ENCODE data around the gene INPP5A. TPM values are rescaled to one million over a fixed set of nuclear protein-coding genes. Genes with fewer than 3 reads are reported as not detected.

INPP5A gene
- total RNA-seq, 1 experiment from 2014 or later = 12.3 TPM

- H3K9me3 ChIP-seq (ENCODE audit: control insufficient read depth in 1 of 2, insufficient read depth in 1 of 2, low read depth in 1 of 2, low read length in 2 of 2) = no peaks in the 10 kb centered on the region
- peaks cover 0 to 6% of the 10 kb centered on the region in 2 experiments; a peak in 2 of 4 replicates for H3K4me1 ChIP-seq (ENCODE audit: control insufficient read depth in 1 of 2, insufficient read depth in 2 of 2, low read length in 2 of 2)
- ChIA-PET POLR2A (no interaction called here), RAD21 (ENCODE audit: low non-redundant PET in 1 of 2, low total read pairs in 2 of 2, uncharacterized antibody in 2 of 2, unreplicated experiment in 2 of 2) (no interaction called here), CTCF (no interaction called here)
- no peak overlapping the region for H3K4me2 ChIP-seq (ENCODE audit: low read length)
- H3K9me2 ChIP-seq (ENCODE audit: insufficient read depth) = no peaks in the 10 kb centered on the region
- H3K4me3 ChIP-seq (replicated peaks in 1 of 2; ENCODE audit: low read depth in 1 of 2, low read length in 2 of 2) = no peak overlapping the region
- H3K9ac ChIP-seq (ENCODE audit: low read length) = no peak overlapping the region
- no peaks in the 10 kb centered on the region for H3K36me3 ChIP-seq (ENCODE audit: control insufficient read depth in 1 of 2, insufficient read depth in 2 of 2, low read length in 2 of 2)
- TF ChIP-seq ATF3 (IDR thresholded peaks at IDR 0.05) (no peak), POLR2A (IDR thresholded peaks at IDR 0.05; ENCODE audit: borderline replicate concordance, extremely low read depth, insufficient read depth, insufficient read length) (no peak), CEBPB (IDR thresholded peaks at IDR 0.05; ENCODE audit: low read depth) (no peak), EZH2 (IDR thresholded peaks at IDR 0.05) (no peak), SP1 (IDR thresholded peaks at IDR 0.05; ENCODE audit: low read depth) (no peak), REST (IDR thresholded peaks at IDR 0.05; ENCODE audit: low read depth) (no peak), ZFX (IDR thresholded peaks at IDR 0.05) (no peak), ZBTB33 (IDR thresholded peaks at IDR 0.05; ENCODE audit: extremely low read depth, insufficient replicate concordance, low read length) (no peak), SRF (IDR thresholded peaks at IDR 0.05; ENCODE audit: low read depth) (no peak), MAX (IDR thresholded peaks at IDR 0.05) (no peak), JUND (IDR thresholded peaks at IDR 0.05) (no peak), FOSL1 (IDR thresholded peaks at IDR 0.05; ENCODE audit: low read depth) (no peak), TCF7L2 (IDR thresholded peaks at IDR 0.05; ENCODE audit: borderline replicate concordance, extremely low read depth, insufficient read depth, insufficient read length) (no peak)
- H3K79me2 ChIP-seq (ENCODE audit: insufficient read depth, low read length) = no peaks in the 10 kb centered on the region
- DNase-seq (ENCODE audit: low read depth, low spot score) = no peak
- H2AFZ ChIP-seq (ENCODE audit: low read depth, low read length, poor library complexity, severe bottlenecking) = no peak overlapping the region
- intact Hi-C loops (cut with micrococcal nuclease) = no loop called here
- H3K27ac ChIP-seq (ENCODE audit: low read depth, low read length) = no peak overlapping the region
- no peak for ATAC-seq
- H4K20me1 ChIP-seq (ENCODE audit: insufficient read depth) = no peaks in the 10 kb centered on the region
- BruUV-seq (replicated peaks) = no TSS peak
- H3K27me3 ChIP-seq (ENCODE audit: insufficient read depth, low read length) = no peaks in the 10 kb centered on the region
Measured at GRCh38 chr10:132616170-132616995, 78.8 kb downstream of the INPP5A start.
